Neuronal stem cell (in vitro differentiated cells): ENCODE data around the gene STK40.
A peak's percentile ranks its signal among the peaks of the same experiment; 100 is the strongest.

ENCODE experiments used
- DNase-seq: peaks from one replicate; pipeline ENCODE4 v3.0.0-alpha.2; 2013; ENCODE audit warnings: low spot score
- H2AFZ ChIP-seq: one replicate; pipeline ENCODE4 v1.6.1; 2013; ENCODE audit warnings: mild to moderate bottlenecking, low read length, inconsistent platforms
- H2AK5ac ChIP-seq: 2 replicates; pipeline ENCODE4 v1.6.1; 2013; ENCODE audit warnings: low read depth, mild to moderate bottlenecking, inconsistent platforms, low read length, moderate library complexity, mixed read lengths
- H2BK120ac ChIP-seq: 2 replicates; pipeline ENCODE4 v1.6.1; 2013; ENCODE audit warnings: low read depth, mild to moderate bottlenecking, inconsistent platforms, low read length, moderate library complexity, mixed read lengths
- H2BK12ac ChIP-seq: one replicate; pipeline ENCODE4 v1.6.1; 2013; ENCODE audit warnings: low read length, inconsistent platforms
- H2BK15ac ChIP-seq: 2 replicates; pipeline ENCODE4 v1.6.1; 2013; ENCODE audit warnings: mild to moderate bottlenecking, low read length, inconsistent platforms, mixed read lengths
- H2BK5ac ChIP-seq: one replicate; pipeline ENCODE4 v1.6.1; 2013; ENCODE audit warnings: inconsistent platforms, mild to moderate bottlenecking, low read length, moderate library complexity
- H3K14ac ChIP-seq: one replicate; pipeline ENCODE4 v1.6.1; 2013; ENCODE audit warnings: low read length, inconsistent platforms
- H3K18ac ChIP-seq: 2 replicates; pipeline ENCODE4 v1.6.1; 2013; ENCODE audit warnings: low read length, inconsistent platforms
- H3K23ac ChIP-seq: 2 replicates; pipeline ENCODE4 v1.6.1; 2013; ENCODE audit warnings: low read depth, mild to moderate bottlenecking, mixed read lengths, low read length, inconsistent platforms; ENCODE audit not compliant: poor library complexity
- H3K27ac ChIP-seq: replicated peaks from 3 replicates; pipeline ENCODE4 v1.5.1; 2013; ENCODE audit warnings: low read length, inconsistent platforms
- H3K27me3 ChIP-seq, 3 experiments: 2 replicates each; pipeline ENCODE4 v1.6.1; 2013; ENCODE audit warnings: low read length in 3 of 3, mild to moderate bottlenecking in 2 of 3, inconsistent platforms in 1 of 3, low read depth in 1 of 3, mixed read lengths in 1 of 3, moderate library complexity in 1 of 3; ENCODE audit not compliant: control insufficient read depth in 3 of 3, insufficient read depth in 3 of 3
- H3K36me3 ChIP-seq, 2 donors: replicated peaks in 1 of 2; 2 replicates each; pipeline ENCODE4 v1.6.1; 2013; ENCODE audit warnings: low read length in 2 of 2; ENCODE audit not compliant: control insufficient read depth in 2 of 2, insufficient read depth in 2 of 2
- H3K4ac ChIP-seq: 2 replicates; pipeline ENCODE4 v1.6.1; 2013; ENCODE audit warnings: inconsistent platforms, mild to moderate bottlenecking, low read length, moderate library complexity
- H3K4me1 ChIP-seq, 2 donors: 1 replicate in 1 of 2; 2 replicates in 1 of 2; pipeline ENCODE4 v1.6.1; 2013; ENCODE audit warnings: low read length in 2 of 2, low read depth in 1 of 2; ENCODE audit not compliant: control insufficient read depth in 2 of 2, insufficient read depth in 1 of 2
- H3K4me2 ChIP-seq: one replicate; pipeline ENCODE4 v1.6.1; 2013; ENCODE audit warnings: mild to moderate bottlenecking, low read length, inconsistent platforms; ENCODE audit not compliant: insufficient read depth, poor library complexity, severe bottlenecking
- H3K4me3 ChIP-seq, 2 donors: 2 replicates each; pipeline ENCODE4 v1.5.1; 2013; ENCODE audit warnings: low read length in 2 of 2, mild to moderate bottlenecking in 2 of 2, inconsistent platforms in 1 of 2, moderate library complexity in 1 of 2
- H3K79me1 ChIP-seq: one replicate; pipeline ENCODE4 v1.6.1; 2013; ENCODE audit warnings: low read depth, mild to moderate bottlenecking, inconsistent platforms, low read length, moderate library complexity
- H3K9ac ChIP-seq: one replicate; pipeline ENCODE4 v1.6.1; 2013; ENCODE audit warnings: mild to moderate bottlenecking, low read depth, low read length, inconsistent platforms; ENCODE audit not compliant: poor library complexity
- H3K9me3 ChIP-seq, 2 donors: replicated peaks in 1 of 2; 2 replicates each; pipeline versions ENCODE3 to v1.6.1; 2013; ENCODE audit warnings: low read length in 2 of 2, mild to moderate bottlenecking in 2 of 2, inconsistent platforms in 1 of 2, low read depth in 1 of 2, mixed read lengths in 1 of 2, moderate library complexity in 1 of 2; ENCODE audit not compliant: control insufficient read depth in 2 of 2, insufficient read depth in 1 of 2
- H4K8ac ChIP-seq: one replicate; pipeline ENCODE4 v1.6.1; 2013; ENCODE audit warnings: low read depth, mild to moderate bottlenecking, inconsistent platforms, low read length, moderate library complexity
- H4K91ac ChIP-seq: one replicate; pipeline ENCODE4 v1.6.1; 2013; ENCODE audit warnings: low read length, low read depth, mild to moderate bottlenecking, inconsistent platforms; ENCODE audit not compliant: poor library complexity
- WGBS, 2 donors: extraction: QIAGEN DNeasy Blood & Tissue Kit; methylation state at CpG; one replicate each; pipeline ENCODE4 v1.1.7; 2013; ENCODE audit warnings: missing lambda C conversion rate in 2 of 2, mixed read lengths in 1 of 2; ENCODE audit not compliant: insufficient read length in 2 of 2, insufficient replicate concordance in 1 of 2; ENCODE audit errors: extremely low coverage in 2 of 2; 5-methylcytosine and 5-hydroxymethylcytosine counted together

The STK40 gene

GRCh38 chr1:36349839-36350238 is 35.9 kb downstream of the STK40 start:
- H3K4me2 ChIP-seq, result no peak overlapping the region
- peak overlapping the region; percentile 5 for H2BK5ac ChIP-seq
- peak overlapping the region; percentile 46 for H3K18ac ChIP-seq
- H3K9ac ChIP-seq, result peak overlapping the region; percentile 27
- no peak overlapping the region for H3K23ac ChIP-seq
- no peak overlapping the region for H2BK12ac ChIP-seq
- H3K9me3 ChIP-seq, result peaks cover 0 to 1% of the 10 kb centered on the region in 2 donors
- peaks cover 26 to 29% of the 10 kb centered on the region in 2 donors for H3K4me1 ChIP-seq
- H2AFZ ChIP-seq, result no peak overlapping the region
- H2BK15ac ChIP-seq, result no peak overlapping the region
- peak overlapping the region; percentile 58 for H3K14ac ChIP-seq
- WGBS, 2 donors, result no CpG with 5 or more reads among the region's 16 CpGs
- H3K4ac ChIP-seq, result no peak overlapping the region
- no peak overlapping the region for H4K8ac ChIP-seq
- peak overlapping the region; percentile 25 for H4K91ac ChIP-seq
- no peaks in the 10 kb centered on the region for H3K79me1 ChIP-seq
- peak overlapping the region; percentile 3 for H2BK120ac ChIP-seq
- H2AK5ac ChIP-seq, result peak overlapping the region; percentile 93
- no peaks in the 10 kb centered on the region for H3K27me3 ChIP-seq
- H3K27ac ChIP-seq, result no peak overlapping the region
- DNase-seq, result no peak
- H3K4me3 ChIP-seq, result no peak overlapping the region
- H3K36me3 ChIP-seq, result peaks cover 39 to 76% of the 10 kb centered on the region in 2 donors

GRCh38 chr1:36349241-36349671 is 36.5 kb downstream of the STK40 start:
- H2BK15ac ChIP-seq, result no peak overlapping the region

GRCh38 chr1:36346741-36347370 is 38.9 kb downstream of the STK40 start:
- H2AFZ ChIP-seq, result no peak overlapping the region
- no peak overlapping the region for H2BK15ac ChIP-seq
- no peak overlapping the region for H4K8ac ChIP-seq
- H2AK5ac ChIP-seq, result no peak overlapping the region
- no CpG with 5 or more reads among the region's 8 CpGs for WGBS, 2 donors
- no peak overlapping the region for H3K23ac ChIP-seq
- H3K9me3 ChIP-seq, result peaks cover 0 to 1% of the 10 kb centered on the region in 2 donors
- H2BK12ac ChIP-seq, result no peak overlapping the region
- H3K4me2 ChIP-seq, result no peak overlapping the region
- peaks cover 14 to 18% of the 10 kb centered on the region in 2 donors for H3K4me1 ChIP-seq
- H3K36me3 ChIP-seq, result peaks cover 50 to 72% of the 10 kb centered on the region in 2 donors
- H3K9ac ChIP-seq, result no peak overlapping the region
- H3K18ac ChIP-seq, result no peak overlapping the region
- no peaks in the 10 kb centered on the region for H3K27me3 ChIP-seq
- no peak overlapping the region for H3K27ac ChIP-seq
- H3K4me3 ChIP-seq, result no peak overlapping the region
- no peak overlapping the region for H4K91ac ChIP-seq
- H2BK5ac ChIP-seq, result peak overlapping the region; percentile 68
- no peak overlapping the region for H3K14ac ChIP-seq
- no peak for DNase-seq
- no peak overlapping the region for H3K4ac ChIP-seq
- H3K79me1 ChIP-seq, result peaks cover 2% of the 10 kb centered on the region
- no peak overlapping the region for H2BK120ac ChIP-seq

More at GRCh38 chr1:36349241-36349671, 36.5 kb downstream of the STK40 start:
- Histone ChIP-seq H3K4me2 (no peak overlapping the region), H3K14ac (no peak overlapping the region), H4K91ac (no peak overlapping the region), H3K27ac (no peak overlapping the region), H2AK5ac (peak overlapping the region; percentile 80), H3K36me3 (peaks cover 39 to 76% of the 10 kb centered on the region in 2 donors), H3K4ac (no peak overlapping the region), H3K27me3 (no peaks in the 10 kb centered on the region), H3K23ac (no peak overlapping the region), H3K4me1 (peaks cover 26 to 29% of the 10 kb centered on the region in 2 donors), H2BK12ac (peak overlapping the region; percentile 31), H3K79me1 (peaks cover under 1% of the 10 kb centered on the region), H4K8ac (no peak overlapping the region), H3K9ac (peak overlapping the region; percentile 27), H2BK5ac (peak overlapping the region; percentile 5), H3K4me3 (no peak overlapping the region), H2BK120ac (no peak overlapping the region), H3K18ac (no peak overlapping the region), H3K9me3 (peaks cover 0 to 1% of the 10 kb centered on the region in 2 donors), H2AFZ (no peak overlapping the region)
- no peak for DNase-seq
- WGBS, 2 donors, result no CpG with 5 or more reads among the region's 7 CpGs

GRCh38 chr1:36345353-36345752 is 40.4 kb downstream of the STK40 start:
- no peak overlapping the region for H3K9ac ChIP-seq
- no peak overlapping the region for H2BK15ac ChIP-seq
- H3K27me3 ChIP-seq, result no peaks in the 10 kb centered on the region
- H3K79me1 ChIP-seq, result peaks cover 3% of the 10 kb centered on the region
- no peak overlapping the region for H2BK5ac ChIP-seq
- H4K8ac ChIP-seq, result no peak overlapping the region
- H4K91ac ChIP-seq, result no peak overlapping the region
- no peak overlapping the region for H3K18ac ChIP-seq
- H3K4me3 ChIP-seq, result no peak overlapping the region
- H3K36me3 ChIP-seq, result peaks cover 47 to 77% of the 10 kb centered on the region in 2 donors
- no peak overlapping the region for H3K23ac ChIP-seq
- no peak overlapping the region for H2AK5ac ChIP-seq
- H3K27ac ChIP-seq, result no peak overlapping the region
- no peak overlapping the region for H2BK120ac ChIP-seq
- no peak overlapping the region for H2BK12ac ChIP-seq
- H3K9me3 ChIP-seq, result peaks cover 0 to 1% of the 10 kb centered on the region in 2 donors
- no peak overlapping the region for H3K4ac ChIP-seq
- H3K4me2 ChIP-seq, result no peak overlapping the region
- WGBS, 2 donors, result no CpG with 5 or more reads among the region's 7 CpGs
- no peak for DNase-seq
- H2AFZ ChIP-seq, result no peak overlapping the region
- no peak overlapping the region for H3K14ac ChIP-seq
- peaks cover 2 to 4% of the 10 kb centered on the region in 2 donors for H3K4me1 ChIP-seq
